SH-SY5Y (cell line): Measurements from ENCODE around the gene ST8SIA5.

Experiments used
- GATA2 ChIP-seq: IDR thresholded peaks from 2 replicates; pipeline ENCODE4 v1.6.1; 2011; ENCODE audit warnings: mild to moderate bottlenecking, low read depth, low read length
- GATA3 ChIP-seq: IDR thresholded peaks from 2 replicates; pipeline ENCODE4 v1.6.1; 2011; ENCODE audit warnings: low read depth, mild to moderate bottlenecking, low read length, moderate library complexity

DNA sequence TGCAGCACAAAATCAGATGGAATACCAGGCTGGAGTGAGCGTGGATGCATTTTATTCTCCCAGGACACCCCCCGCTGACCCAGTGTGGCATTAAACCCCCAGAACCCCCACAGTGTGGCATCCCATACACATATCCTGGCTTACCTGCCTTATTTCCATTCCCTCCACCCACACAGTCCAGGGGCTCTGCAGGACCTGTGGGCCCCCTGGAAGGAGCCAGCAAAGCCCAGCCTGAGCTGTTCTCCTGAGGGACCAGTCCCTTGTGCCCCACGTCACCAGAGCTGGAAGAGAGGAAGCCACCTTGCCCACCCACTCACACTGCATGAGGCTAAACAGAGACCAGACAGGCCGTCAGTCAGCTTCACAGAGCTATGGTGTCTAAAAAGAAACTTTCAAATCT lies 20.1 kb downstream of the ST8SIA5 start:
- no peak for TF ChIP-seq GATA3
- no peak for TF ChIP-seq GATA2
